ENCODE measurements around the gene FHDC1. TPM values are rescaled to one million over a fixed set of nuclear protein-coding genes. Genes with fewer than 3 reads are reported as not detected.

FHDC1 gene
- total RNA-seq, 1 donor from 2014 or later, result 0.27 TPM

DNA sequence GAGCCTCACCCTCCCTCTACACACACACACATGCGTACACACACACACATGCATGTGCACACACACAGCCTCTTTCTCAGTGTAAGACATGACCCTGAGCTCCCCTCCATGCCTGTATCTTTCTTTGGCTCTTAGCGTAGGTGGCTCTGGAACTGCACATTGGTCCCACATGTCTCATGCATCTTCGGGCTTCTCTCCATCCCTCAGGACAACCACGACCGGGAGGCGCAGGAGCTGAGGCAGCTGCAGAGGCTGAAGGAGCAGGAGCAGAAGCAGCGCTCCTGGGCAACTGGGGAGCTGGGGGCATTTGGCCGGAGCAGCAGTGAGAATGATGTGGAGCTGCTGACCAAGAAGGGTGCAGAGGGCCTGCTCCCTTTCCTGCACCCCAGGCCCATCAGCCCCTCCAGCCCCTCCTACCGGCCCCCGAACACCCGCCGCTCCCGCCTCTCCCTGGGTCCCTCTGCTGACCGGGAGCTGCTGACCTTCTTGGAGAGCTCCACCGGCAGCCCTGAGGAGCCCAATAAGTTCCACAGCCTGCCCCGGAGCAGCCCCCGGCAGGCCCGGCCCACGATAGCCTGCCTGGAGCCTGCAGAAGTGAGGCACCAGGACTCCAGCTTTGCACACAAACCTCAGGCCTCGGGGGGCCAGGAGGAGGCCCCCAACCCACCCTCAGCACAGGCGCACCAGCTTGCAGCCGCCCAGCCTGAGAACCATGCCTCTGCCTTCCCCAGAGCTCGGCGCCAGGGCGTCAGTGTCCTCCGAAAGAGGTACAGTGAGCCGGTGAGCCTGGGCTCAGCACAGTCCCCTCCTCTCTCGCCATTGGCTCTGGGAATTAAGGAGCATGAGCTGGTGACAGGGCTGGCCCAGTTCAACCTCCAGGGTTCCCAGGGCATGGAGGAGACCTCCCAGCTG lies 38.6 kb downstream of the FHDC1 start:
- DNase-seq (ENCODE audit: missing footprints) (no peak), ATAC-seq (no peak)
- intact Hi-C loops (cut with DNase I), result no loop called here

DNA sequence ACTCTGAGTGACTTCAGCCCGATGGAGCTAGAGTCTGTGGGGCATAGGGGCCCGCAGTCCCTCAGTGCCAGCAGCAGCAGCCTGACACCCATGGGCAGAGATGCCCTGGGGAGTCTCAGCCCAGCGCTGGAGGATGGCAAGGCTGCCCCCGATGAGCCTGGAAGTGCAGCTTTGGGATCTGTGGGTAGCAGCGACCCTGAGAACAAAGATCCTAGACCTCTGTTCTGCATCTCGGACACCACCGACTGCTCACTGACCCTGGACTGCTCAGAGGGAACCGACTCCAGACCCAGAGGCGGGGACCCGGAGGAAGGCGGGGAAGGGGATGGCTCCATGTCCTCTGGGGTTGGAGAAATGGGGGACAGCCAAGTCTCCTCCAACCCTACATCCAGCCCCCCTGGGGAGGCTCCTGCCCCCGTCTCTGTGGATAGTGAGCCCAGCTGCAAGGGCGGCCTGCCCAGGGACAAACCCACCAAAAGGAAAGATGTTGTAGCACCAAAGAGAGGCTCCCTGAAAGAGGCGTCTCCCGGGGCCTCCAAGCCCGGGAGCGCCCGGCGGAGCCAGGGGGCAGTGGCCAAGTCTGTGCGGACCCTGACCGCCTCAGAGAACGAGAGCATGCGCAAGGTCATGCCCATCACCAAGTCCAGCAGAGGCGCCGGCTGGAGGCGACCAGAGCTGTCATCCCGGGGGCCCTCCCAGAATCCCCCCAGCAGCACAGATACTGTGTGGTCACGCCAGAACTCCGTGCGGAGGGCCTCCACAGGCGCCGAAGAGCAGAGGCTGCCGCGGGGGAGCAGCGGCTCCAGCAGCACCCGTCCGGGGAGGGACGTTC lies 39.5 kb downstream of the FHDC1 start:
- DNase-seq (ENCODE audit: missing footprints) (no peak), ATAC-seq (no peak)
- intact Hi-C loops (cut with DNase I), result no loop called here

DNA sequence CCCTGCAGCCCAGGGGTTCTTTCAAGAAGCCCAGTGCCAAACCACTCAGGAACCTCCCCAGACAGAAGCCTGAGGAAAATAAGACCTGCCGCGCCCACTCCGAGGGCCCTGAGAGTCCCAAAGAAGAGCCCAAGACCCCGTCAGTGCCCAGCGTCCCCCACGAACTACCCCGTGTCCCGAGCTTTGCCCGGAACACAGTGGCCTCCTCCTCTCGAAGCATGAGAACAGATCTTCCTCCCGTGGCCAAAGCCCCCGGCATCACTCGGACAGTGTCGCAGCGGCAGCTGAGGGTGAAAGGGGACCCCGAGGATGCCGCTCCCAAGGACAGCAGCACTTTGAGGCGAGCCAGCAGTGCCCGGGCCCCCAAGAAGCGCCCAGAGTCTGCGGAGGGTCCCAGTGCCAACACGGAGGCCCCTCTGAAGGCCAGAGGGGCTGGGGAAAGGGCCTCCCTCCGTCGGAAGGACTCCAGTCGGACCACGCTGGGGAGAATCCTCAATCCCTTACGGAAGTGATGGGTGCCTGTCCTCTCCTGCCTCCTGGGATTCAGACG lies 40.2 kb downstream of the FHDC1 start:
- no peak for ATAC-seq
- intact Hi-C loops (cut with DNase I), result no loop called here
- DNase-seq (ENCODE audit: missing footprints), result no peak

GRCh38 chr4:152979731-152980330 lies 43.7 kb downstream of the FHDC1 start:
- DNase-seq (ENCODE audit: missing footprints), result no peak
- intact Hi-C loops (cut with DNase I), result no loop called here
- no peak for ATAC-seq

DNA sequence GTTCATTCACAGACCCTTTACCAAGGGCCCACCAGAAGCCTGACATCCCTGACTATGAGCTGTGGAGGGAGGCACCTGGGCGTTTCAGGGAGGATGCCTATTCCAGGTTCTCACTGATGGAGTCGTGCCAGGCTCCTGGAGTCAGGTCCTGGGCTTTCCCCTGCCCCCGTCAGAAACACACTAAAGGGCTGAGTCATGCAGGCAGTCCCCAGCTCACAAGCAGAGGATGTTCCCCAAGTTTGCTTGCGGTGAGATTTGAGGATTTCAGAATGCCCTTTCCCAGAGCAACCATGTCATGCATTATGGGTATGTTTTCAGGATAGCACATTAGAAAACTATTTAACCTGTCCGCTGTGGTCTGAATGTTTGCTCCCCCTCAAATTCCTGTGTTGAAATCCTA lies 45.2 kb downstream of the FHDC1 start:
- intact Hi-C loops (cut with DNase I), result no loop called here
- no peak for ATAC-seq
- no peak for DNase-seq (ENCODE audit: missing footprints)

DNA sequence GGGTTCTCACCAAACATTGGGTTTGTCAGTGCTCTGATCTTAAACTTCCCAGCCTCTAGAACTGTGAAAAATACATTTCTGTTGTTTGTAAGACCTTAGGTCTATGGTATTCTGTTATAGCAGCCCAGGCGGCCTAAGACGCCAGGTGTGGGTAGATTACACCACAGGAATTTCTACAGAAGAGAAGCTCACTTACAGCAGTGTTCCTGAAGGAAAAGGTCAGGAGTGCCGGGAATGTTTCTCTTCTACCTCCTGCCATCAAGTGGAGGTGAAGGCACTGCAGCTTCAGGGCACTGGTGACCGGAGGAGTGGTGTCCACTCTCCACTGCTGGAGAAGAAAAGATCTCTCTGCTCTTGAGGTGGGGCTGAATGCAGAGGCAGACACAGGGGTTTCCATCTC lies 45.7 kb downstream of the FHDC1 start:
- ATAC-seq, result no peak
- intact Hi-C loops (cut with DNase I), result no loop called here
- no peak for DNase-seq (ENCODE audit: missing footprints)

GRCh38 chr4:152983221-152983620 lies 47.1 kb downstream of the FHDC1 start:
- intact Hi-C loops (cut with DNase I), result no loop called here
- DNase-seq (ENCODE audit: missing footprints) (no peak), ATAC-seq (no peak)

GRCh38 chr4:152983774-152984411 lies 47.8 kb downstream of the FHDC1 start:
- ATAC-seq (no peak), DNase-seq (ENCODE audit: missing footprints) (no peak)
- intact Hi-C loops (cut with DNase I), result no loop called here

- intact Hi-C loops (cut with DNase I), result no loop called here
- peak; percentile 13 for ATAC-seq
- no peak for DNase-seq (ENCODE audit: missing footprints)
These were observed 52.8 kb downstream of the FHDC1 start for GRCh38 chr4:152988721-152989553.

- ATAC-seq (no peak), DNase-seq (ENCODE audit: missing footprints) (no peak)
- intact Hi-C loops (cut with DNase I), result no loop called here
These were observed 53.4 kb downstream of the FHDC1 start for GRCh38 chr4:152989554-152989970.

- intact Hi-C loops (cut with DNase I), result no loop called here
- DNase-seq (ENCODE audit: missing footprints) (no peak), ATAC-seq (no peak)
These were observed 54.5 kb downstream of the FHDC1 start for GRCh38 chr4:152990471-152991131.

DNA sequence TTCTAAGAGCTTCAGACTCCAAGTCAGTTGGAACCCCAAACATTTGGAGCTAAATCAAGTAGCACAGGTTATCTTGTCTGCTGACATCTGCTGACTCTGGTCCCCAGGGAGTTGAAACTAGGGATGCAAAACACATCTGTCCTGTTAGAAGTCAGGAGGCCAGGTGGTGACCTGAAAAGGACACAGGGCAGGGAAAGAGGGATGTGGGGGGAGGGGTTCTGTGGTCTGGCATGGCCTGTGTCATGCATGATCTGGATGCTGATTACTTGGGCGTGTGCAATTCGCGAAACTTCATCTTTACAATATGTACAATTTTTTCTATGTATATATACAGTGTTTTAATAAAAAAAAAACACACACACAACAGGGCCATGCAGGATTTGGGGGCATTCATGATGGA lies 55.3 kb downstream of the FHDC1 start:
- intact Hi-C loops (cut with DNase I), result no loop called here
- no peak for DNase-seq (ENCODE audit: missing footprints)
- ATAC-seq, result no peak

- no peak for ATAC-seq
- no peak for DNase-seq (ENCODE audit: missing footprints)
- intact Hi-C loops (cut with DNase I), result no loop called here
These were observed 55.9 kb downstream of the FHDC1 start for GRCh38 chr4:152992027-152992426.

DNA sequence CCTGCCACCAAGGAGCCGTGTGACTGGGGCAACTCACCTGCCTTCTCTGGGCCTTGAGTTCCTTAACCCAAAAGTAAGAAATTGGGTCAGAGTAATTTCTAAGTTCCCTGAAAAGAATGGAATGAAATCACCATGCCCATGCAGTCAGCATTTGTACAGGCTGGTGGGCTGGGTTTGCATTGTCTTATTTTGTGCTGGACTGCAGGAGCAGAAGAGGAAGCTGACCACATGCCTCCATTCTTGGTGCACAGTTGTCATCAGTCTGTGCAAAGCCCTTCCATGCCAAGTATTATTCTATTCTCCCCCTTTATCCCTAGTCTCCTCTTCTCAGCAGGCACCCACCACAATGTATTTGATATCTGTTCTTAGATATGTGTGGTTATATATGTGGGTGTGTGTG lies 56.3 kb downstream of the FHDC1 start:
- ATAC-seq (no peak), DNase-seq (ENCODE audit: missing footprints) (no peak)
- intact Hi-C loops (cut with DNase I), result no loop called here

- ATAC-seq (no peak), DNase-seq (ENCODE audit: missing footprints) (no peak)
- intact Hi-C loops (cut with DNase I), result no loop called here
These were observed 57.9 kb downstream of the FHDC1 start for GRCh38 chr4:152994038-152994437.

DNA sequence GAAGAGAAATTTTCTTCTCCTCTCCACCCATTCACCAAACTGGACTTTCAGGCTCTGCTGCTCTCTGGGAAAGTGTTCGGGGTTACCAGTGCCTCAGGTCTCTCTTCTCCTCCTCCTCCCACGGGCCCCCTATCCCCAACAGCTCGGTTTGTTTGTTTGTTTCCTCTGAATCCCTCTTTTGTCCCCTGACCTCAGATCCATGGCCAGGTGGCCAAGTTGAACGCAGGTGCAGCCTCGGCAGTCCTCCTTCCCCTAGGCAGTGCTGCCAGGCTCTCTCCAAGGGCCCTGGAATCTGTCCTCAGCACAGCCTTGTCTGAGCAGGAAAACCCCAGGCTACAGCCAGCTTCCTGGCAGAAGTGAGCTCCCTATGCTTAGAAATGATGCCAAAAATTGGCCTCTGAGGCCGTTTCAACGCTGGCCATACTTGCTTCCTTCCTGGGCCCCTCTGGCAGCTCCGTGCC lies 60.0 kb downstream of the FHDC1 start:
- DNase-seq (ENCODE audit: missing footprints), result no peak
- intact Hi-C loops (cut with DNase I), result no loop called here
- no peak for ATAC-seq

DNA sequence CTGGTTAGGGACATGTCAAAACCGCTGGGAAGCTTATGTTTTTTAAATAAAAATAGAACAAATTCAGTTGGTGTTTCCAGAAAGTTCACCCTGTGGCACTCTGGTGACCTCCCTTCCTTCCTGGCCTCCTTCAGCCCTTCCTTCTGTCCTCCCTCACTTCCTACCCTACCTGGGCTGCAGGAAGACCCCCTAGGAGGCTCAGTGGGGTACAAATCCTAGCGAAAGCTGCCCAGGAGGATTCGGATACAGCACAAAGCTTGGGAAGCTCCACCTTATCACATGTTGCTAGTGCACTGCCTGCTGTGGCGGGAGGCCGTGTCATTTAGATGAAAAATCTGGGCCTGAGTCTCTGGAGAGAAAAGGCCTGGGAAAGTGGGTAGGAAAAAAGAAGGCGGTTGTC lies 60.5 kb downstream of the FHDC1 start:
- ATAC-seq, result no peak
- intact Hi-C loops (cut with DNase I), result no loop called here
- no peak for DNase-seq (ENCODE audit: missing footprints)

Measured in Right ventricle myocardium inferior (tissue), 1 donor.